Measurements from ENCODE around the gene SULT2A1. TPM values are rescaled to one million over a fixed set of nuclear protein-coding genes. Genes with fewer than 3 reads are reported as not detected.
"Not testable (repeated sequence)": the region's sequence is repeated elsewhere in the genome, so short reads cannot be mapped to it uniquely, and the experiment has no call there.

Gene SULT2A1
- total RNA-seq, 1 donor from 2014 or later: not detected

DNA sequence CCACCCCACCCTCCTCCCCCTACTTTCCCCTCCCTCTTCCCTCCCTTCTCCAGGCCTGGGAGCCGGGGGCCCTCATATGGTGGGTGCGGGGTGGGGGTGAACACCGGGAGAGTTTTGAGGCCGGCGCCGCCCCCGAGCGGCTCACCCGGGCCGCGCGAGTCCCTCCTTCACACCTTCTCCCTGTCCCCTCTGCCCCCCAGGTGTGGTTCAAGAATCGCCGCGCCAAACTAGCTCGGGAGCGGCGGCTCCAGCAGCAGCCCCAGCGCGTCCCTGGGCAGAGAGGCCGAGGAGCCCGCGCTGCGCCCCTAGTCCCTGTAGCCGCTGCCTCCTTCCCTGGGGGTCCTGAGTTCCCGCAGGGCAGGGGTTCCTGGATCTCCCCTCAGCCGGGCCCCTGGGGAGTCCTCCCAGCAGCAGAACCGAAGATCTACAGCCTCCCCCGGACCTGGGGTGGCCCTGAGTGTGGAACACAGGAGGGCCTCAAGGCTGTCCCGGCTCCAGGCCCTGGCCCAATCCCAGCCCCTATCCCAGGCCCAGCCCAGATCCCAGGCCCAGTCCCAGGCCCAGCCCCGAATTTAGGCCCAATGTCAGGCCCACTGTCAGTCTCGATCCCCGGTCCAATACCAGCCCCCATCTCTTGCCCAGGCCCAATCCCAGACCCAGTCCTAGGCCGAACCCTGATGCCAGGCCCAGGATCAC lies 25.4 kb downstream of the SULT2A1 start:
- no peak for DNase-seq

DNA sequence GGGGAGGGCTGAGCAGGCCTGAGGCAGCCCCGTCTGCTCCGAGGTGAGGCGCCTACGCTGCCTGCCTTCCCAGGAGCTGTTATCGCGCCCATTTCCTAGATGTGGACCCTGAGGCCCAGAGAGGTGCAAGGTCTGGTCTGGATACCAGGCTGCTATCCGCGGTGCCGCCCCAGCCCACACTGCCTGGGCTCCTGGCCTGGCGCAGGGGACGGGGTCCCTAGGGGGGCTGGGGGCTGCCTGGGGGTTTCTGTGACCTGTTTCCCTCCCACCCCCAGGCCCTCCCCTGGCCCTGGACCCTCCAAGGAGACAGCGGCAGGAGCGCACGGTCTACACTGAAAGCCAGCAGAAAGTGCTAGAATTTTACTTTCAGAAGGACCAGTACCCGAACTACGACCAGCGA lies 26.3 kb downstream of the SULT2A1 start:
- not testable (repeated sequence) for DNase-seq

DNA sequence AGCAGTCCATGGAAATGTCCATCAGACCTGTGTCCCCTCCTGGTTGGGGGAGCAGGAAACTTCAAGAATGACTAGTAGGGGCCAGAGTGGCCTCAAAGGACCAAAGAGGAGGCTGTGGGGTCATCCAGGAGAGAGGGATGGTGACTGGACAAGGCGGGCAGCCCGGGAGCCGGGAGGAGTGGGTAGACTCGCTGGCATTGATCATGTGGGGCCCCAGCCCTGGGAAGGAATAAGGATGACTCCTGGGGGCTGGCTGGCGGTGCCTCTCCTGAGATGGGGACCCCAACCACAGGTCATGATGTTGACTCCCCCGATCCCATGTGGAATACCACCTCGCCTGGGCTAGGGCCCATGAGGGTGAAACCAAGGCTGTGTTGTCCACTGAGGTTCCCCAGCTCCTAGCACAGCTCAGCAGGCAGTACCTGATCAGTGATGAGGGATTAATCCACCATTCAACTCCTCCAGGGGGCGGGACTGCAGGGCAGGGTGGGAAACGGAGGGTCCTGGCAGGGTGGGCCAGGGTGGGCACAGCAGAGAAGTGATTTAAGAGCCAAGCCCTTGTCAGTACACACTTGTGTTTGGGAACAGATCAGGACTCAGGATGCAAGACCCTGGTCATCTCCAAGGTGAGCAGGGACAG lies 27.3 kb downstream of the SULT2A1 start, which contains the start of gene TPRX2:
TSS of gene TPRX2 (plus strand) at position 590 of the 640 bp plus-strand sequence. CDS start at position 602, 12 bp downstream.
- DNase-seq: not testable (repeated sequence)

DNA sequence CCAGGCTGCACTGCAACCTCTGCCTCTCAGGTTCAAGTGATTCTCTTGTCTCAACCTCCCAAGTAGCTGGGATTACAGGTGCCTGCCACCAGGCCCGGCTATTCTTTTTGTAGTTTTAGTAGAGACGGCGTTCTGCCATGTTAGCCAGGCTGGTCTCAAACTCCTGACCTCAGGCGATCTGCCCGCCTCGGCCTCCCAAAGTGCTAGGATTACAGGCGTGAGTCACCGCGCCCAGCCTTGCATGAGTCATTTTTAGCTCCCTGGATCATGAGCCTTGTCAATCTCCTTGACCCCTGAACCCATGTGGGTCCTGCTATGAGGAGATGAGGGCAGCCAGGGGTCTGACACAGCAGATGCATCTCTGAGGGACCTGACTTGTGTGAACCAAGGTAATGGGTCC lies 27.9 kb downstream of the SULT2A1 start:
- not testable (repeated sequence) for DNase-seq

DNA sequence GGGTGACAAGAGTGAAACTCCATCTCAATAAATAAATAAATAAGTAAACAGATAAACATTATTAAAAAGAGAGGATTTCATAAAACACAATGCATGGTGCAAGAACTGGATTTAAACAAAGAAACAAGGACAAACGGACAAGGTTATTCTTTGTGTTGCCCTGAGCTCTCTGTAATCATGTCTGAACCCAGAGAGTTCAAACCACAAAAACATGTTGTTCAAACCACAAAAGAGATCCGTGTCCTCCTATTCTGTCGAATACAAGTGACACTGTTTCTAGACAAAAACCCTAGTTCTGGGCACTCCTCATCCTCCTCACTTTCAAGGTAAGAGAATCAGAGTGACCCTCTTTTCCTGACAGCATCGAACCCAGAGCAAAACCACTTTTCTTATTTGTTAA lies 31.7 kb downstream of the SULT2A1 start:
- no peak for DNase-seq

DNA sequence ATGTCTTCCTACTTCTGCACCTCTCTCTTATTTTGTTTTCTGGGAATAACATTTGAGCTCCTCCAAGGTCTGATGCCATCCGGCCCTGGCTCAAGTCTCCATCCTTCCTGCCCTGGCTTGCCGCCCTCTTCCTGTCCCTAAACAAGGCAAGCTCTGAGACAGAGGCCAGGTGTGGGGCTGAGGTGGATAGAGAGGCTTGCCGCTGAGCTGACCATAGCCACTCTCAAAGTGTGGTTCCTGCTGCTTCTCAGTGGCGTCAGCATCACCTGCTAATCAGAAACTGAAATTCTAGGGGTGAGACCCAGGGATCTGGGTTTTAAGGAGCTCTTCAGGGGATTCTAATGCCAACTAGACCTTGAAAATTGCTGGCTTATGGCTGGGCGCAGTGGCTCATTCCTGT lies 33.1 kb downstream of the SULT2A1 start:
- no peak for DNase-seq

DNA sequence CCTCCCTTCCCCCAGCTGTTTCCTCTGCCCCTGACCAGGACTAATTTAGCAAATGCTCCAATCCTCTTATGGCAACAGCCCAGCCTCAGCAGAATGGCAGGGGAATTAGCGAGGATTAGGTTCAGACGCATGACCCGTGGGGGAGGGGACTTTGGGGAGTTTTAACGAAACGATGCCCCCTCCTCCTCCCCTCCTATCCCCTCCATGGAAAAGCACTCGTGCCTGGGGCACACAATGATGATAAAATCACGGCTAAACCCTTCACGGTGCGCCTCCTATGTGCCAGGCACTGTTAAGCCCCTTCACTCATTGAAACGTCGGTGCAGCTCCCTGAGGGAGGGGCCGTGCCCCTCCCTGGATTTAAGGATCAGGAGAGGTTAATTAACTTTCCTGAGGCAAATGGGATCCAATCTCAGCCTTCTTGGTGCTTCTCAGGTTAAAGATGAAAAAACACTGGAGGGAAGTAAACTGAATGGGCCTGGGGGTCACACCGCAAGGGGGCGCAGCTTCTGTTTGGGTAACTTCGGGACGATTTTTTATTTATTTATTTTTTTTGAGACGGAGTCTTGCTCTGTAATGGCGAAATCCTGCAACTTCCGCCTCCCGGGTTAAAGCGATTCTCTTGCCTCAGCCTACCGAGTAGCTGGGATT lies 37.2 kb downstream of the SULT2A1 start:
- no peak for DNase-seq

DNA sequence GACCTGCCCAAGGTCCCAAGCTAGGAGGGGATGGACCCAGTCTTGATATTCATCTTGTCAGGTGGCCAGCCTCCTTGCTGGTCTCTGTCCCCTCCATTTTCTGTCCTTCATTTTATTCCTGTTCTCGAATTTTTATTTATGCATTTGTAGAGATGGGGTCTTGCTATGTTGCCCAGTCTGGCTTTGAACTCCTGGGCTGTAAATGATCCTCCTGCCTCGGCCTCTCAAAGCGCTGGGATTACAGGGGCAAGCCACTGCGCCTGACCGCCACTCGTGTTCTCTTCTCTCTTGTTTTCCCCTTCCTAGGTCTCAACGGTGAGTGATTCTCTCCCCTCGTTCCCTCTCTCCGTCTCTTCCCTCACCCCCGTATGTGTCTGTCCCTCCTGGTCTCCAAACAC lies 37.7 kb downstream of the SULT2A1 start:
- no peak for DNase-seq

DNA sequence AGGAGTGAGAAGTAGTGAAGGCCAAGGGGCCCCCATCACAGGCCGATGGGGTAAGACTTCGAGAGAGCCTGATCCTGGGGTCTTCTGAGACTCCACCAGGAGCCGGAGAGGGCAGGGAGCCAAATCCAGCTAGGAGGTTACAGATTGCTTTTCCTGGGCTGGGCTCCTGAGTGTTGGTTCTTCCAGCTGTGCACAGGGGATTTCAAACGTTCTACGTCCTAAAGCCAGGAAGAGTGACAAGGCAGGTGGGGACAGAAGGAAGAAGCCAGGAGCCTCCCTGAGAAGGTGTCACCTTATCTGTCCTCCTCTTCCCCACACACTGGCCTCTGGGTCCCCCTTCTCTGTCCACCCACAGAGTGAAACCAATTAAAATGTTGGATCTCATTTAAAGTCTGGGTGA lies 43.2 kb downstream of the SULT2A1 start:
- no peak for DNase-seq

DNA sequence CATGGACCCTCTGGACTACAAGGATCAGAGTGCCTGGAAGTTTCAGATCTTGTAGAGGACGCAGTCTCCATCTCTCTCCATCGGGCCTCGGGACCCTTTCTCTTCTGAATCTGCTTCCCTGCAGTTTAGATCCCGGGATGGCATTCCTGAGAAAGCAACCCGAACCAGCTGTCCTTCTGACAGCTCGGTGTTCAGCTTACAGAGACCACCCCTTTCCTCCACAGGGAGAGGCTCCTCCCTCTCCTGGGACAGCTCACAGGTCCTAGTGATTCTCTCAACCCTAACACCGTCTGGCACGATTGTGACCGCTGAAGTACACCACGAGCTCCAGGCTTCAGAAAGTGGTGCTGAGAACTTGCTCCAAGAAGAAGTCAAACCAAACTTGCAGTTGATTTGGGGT lies 46.2 kb downstream of the SULT2A1 start:
- DNase-seq: no peak

DNA sequence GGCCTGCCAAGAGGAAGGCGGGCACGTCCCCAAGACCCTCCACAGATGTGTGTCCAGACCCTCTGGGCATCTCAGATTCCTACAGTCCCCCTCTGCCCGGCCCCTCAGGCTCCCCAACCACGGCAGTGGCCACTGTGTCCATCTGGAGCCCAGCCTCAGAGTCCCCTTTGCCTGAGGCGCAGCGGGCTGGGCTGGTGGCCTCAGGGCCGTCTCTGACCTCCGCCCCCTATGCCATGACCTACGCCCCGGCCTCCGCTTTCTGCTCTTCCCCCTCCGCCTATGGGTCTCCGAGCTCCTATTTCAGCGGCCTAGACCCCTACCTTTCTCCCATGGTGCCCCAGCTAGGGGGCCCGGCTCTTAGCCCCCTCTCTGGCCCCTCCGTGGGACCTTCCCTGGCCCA lies 46.7 kb downstream of the SULT2A1 start:
- no peak for DNase-seq

DNA sequence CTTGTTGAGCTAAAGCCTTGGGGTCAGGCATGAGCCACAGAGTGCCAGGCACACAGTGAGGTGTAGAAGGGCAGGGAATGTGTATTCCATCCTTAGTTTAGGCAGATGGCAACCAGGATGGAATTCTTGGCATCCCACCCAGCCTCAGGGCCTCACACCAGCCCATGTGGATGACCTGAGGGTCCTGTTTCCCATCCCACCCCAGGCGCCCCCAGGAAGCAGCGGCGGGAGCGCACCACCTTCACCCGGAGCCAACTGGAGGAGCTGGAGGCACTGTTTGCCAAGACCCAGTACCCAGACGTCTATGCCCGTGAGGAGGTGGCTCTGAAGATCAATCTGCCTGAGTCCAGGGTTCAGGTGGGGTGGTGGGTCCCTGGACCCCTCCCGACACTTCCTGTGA lies 50.1 kb downstream of the SULT2A1 start:
- DNase-seq: no peak

DNA sequence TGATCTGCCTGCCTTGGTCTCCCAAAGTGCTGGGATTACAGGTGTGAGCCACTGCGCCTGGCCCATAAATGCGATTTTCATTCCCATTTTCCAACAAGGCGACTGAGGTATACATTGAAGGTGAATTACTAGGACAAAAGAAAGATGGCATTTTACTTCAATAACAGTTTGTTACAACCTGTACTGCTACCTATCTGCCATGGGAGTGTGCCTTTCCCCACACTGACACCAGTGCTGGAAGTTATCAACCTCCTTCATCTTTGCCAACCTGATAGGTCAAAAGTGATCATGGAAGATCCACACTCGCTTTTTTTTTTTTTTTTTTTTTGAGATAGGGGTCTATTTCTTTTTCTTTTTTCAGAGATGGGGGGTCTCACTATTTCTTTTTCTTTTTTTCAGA lies 53.4 kb downstream of the SULT2A1 start:
- DNase-seq: no peak

DNA sequence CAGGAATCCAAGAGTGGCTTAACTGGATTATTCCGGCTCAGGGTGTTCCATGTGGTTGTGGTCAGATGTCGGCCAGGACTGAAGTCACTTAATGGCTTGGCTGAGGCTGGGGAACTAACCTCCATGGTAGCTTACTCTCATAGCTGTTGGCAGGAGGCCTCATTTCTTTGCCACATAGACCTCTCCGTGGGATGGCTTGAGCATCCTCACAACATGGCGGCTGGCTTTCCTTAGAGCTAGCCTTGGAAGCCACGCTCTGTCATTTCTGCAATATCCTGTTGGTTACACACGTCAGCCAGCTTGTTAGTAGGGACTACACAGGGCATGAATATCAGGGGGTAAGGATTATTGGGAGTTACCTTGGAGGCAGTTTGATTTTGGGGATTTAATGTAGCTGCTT lies 59.3 kb downstream of the SULT2A1 start:
- DNase-seq: no peak

DNA sequence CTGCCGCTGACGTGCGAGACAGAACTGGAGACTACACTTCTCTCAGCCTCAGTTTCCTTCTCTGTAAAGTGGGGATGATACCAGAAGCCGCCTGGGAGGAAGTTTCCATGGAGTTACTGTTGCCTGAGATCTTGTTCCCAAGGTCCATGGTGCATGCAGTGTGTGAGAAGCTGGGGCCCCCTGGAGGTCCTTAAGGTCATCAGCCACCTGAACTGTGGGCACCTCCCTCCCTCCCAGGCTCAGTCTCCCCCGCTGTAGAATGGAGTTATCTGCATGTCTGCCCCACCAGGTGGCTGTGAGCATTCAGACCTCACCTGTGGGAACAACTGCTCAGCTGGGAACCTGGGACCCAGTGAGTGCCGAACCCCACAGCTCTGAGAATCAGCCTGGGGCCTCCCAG lies 61.7 kb downstream of the SULT2A1 start:
- DNase-seq: no peak

DNA sequence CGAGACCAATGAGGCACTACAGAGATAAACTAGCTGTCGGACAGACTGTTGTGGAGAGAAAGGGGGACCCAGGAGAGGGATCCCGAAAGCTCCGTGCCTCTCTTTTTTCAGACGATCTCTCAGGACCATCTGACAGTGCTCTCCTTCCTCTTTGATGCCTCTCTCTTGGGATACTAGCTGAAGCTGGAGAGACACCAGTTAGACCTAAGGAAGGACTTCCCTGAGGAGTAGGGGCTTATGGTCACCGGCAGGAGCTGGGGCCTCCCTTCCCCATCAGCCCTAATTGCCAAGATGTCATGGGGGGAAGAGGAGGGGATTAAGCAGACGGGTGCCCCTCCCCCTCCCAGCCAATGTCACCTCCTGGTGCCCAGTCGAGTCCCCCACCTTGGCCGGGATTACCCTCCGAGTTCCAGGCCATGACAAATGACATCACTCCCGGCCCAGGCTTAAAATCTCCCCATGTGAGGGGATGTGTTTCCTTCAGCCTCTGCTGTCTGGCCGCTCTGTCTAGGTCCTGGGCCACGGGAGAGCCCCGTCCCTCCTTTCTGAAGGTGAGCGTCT lies 64.6 kb downstream of the SULT2A1 start, which contains the start of gene CRX:
TSS of gene CRX (plus strand) at position 478 of the 561 bp plus-strand sequence. CDS start 12,507 bp downstream, outside the sequence.
- no peak for DNase-seq

Other genes starting within 250 kb of the SULT2A1 start
- gene EHD2, start 172.9 kb downstream of the SULT2A1 start, total RNA-seq: 63.9 TPM
- gene NOP53, start 140.8 kb downstream of the SULT2A1 start, total RNA-seq: 103 TPM
- 169 TPM for gene SELENOW, start 107.6 kb downstream of the SULT2A1 start, total RNA-seq
- not detected for gene TPRX1, start 81.8 kb downstream of the SULT2A1 start, total RNA-seq
- gene CRX, start 64.4 kb downstream of the SULT2A1 start, total RNA-seq: not detected
- not detected for gene TPRX2, start 27.1 kb downstream of the SULT2A1 start, total RNA-seq
- gene BSPH1, start 105.9 kb upstream of the SULT2A1 start, total RNA-seq: not detected
- not detected for gene ELSPBP1, start 108.3 kb upstream of the SULT2A1 start, total RNA-seq
- gene CABP5, start 157.8 kb upstream of the SULT2A1 start, total RNA-seq: not detected
- 5.9 TPM for gene PLA2G4C, start 224.5 kb upstream of the SULT2A1 start, total RNA-seq